GM12878 (cell line): ENCODE measurements around the gene UMAD1. TPM values are rescaled to one million over a fixed set of nuclear protein-coding genes. Genes with fewer than 3 reads are reported as not detected.

Experiments used
- ATAC-seq: fragments of 200-7000 bp; cut with Tn5 transposase; 3 replicates; pipeline ENCODE4 v1.9.1; 2020; ENCODE audit warnings: mild to moderate bottlenecking, moderate library complexity
- BruUV-seq: library from RNA; stranded (reverse); fragments of 400-500 nt; replicated peaks from 2 replicates; lab custom pipeline; 2021; lab: Mats Ljungman, UMichigan
- CTCF ChIA-PET: fragments of 300-600 bp; sonication (Branson Sonifier 250); formaldehyde crosslinking; extraction: SDS; loops from one replicate; lab custom pipeline; 2021; ENCODE audit warnings: inconsistent platforms; lab: Yijun Ruan, JAX
- POLR2A ChIA-PET: fragments of 350-600 bp; formaldehyde crosslinking; extraction: SDS; loops from one replicate; lab custom pipeline; 2021; ENCODE audit warnings: inconsistent platforms; lab: Charles Lee
- RAD21 ChIA-PET: fragments of 300-600 bp; sonication (Branson Sonifier 250); formaldehyde crosslinking; loops from one replicate; lab custom pipeline; 2023; ENCODE audit warnings: antibody characterized with exemption; ENCODE audit not compliant: unreplicated experiment; lab: Charles Lee
- SMC1A ChIA-PET: fragments of 300-600 bp; sonication (Branson Sonifier 250); formaldehyde crosslinking; loops from one replicate; lab custom pipeline; 2023; ENCODE audit not compliant: unreplicated experiment, uncharacterized antibody; lab: Charles Lee
- DNase-seq: peaks from one replicate; pipeline ENCODE4 v3.0.0-alpha.2; 2011; ENCODE audit warnings: low read depth, low spot score
- FAIRE-seq: peaks from 3 replicates; lab custom pipeline; 2011; peaks lifted over from hg19 to GRCh38; lab: Jason Lieb, UNC
- H2AFZ ChIP-seq: 2 replicates; pipeline ENCODE4 v1.6.0; 2011; ENCODE audit warnings: low read depth, low read length, control low read depth; ENCODE audit not compliant: control insufficient read depth
- H3K27ac ChIP-seq: 2 replicates; pipeline ENCODE4 v1.5.1; 2011; ENCODE audit warnings: control low read depth; ENCODE audit not compliant: control insufficient read depth, insufficient read depth
- H3K27me3 ChIP-seq, 2 experiments: replicated peaks in 1 of 2; 2 replicates each; pipeline versions ENCODE4 v1.6.0 to v1.6.1; 2011; ENCODE audit warnings: low read length in 1 of 2; ENCODE audit not compliant: control insufficient read depth in 2 of 2, insufficient read depth in 2 of 2
- H3K36me3 ChIP-seq, 2 experiments: 2 replicates each; pipeline ENCODE4 v1.5.1; 2011; ENCODE audit warnings: low read length in 1 of 2; ENCODE audit not compliant: control insufficient read depth in 2 of 2, insufficient read depth in 2 of 2
- H3K4me1 ChIP-seq: 2 replicates; pipeline ENCODE4 v1.6.1; 2011; ENCODE audit warnings: mild to moderate bottlenecking, low read length, moderate library complexity, mixed read lengths; ENCODE audit not compliant: control insufficient read depth, insufficient read depth
- H3K4me2 ChIP-seq: 2 replicates; pipeline ENCODE4 v1.6.0; 2011; ENCODE audit warnings: control low read depth; ENCODE audit not compliant: control insufficient read depth, insufficient read depth
- H3K4me3 ChIP-seq: fragments of 200-600 bp; sonication (generic); 2 replicates; pipeline ENCODE4 v1.5.1; 2016
- H3K79me2 ChIP-seq: 2 replicates; pipeline ENCODE4 v1.6.0; 2011; ENCODE audit warnings: low read length; ENCODE audit not compliant: control insufficient read depth, insufficient read depth
- H3K9ac ChIP-seq: 2 replicates; pipeline ENCODE4 v1.8.0; 2011; ENCODE audit warnings: low read length, control low read depth, mixed read lengths; ENCODE audit not compliant: control insufficient read depth, insufficient read depth
- H3K9me3 ChIP-seq: replicated peaks from 3 replicates; pipeline ENCODE4 v1.5.1; 2011; ENCODE audit warnings: mild to moderate bottlenecking, low read length; ENCODE audit not compliant: control insufficient read depth, insufficient read depth
- H4K20me1 ChIP-seq: 2 replicates; pipeline ENCODE4 v1.6.0; 2011; ENCODE audit not compliant: control insufficient read depth, insufficient read depth
- EP300 ChIP-seq, 2 experiments: fragments of 150-350 bp in 1 of 2; IDR thresholded peaks; 2 replicates each; pipeline ENCODE4 v1.6.1; 2011 to 2012; ENCODE audit warnings: low read depth in 2 of 2, low read length in 2 of 2, borderline replicate concordance in 1 of 2, improper control_type of control experiment in 1 of 2, inconsistent platforms in 1 of 2; ENCODE audit not compliant: control insufficient read depth in 1 of 2
- FOXM1 ChIP-seq: IDR thresholded peaks from 2 replicates; pipeline ENCODE4 v1.6.1; 2012; ENCODE audit warnings: low read depth, mild to moderate bottlenecking, inconsistent platforms, low read length, moderate library complexity
- JUNB ChIP-seq: IDR thresholded peaks from 2 replicates; pipeline ENCODE4 v1.6.1; 2016; ENCODE audit warnings: antibody characterized with exemption, mild to moderate bottlenecking
- JUND ChIP-seq: IDR thresholded peaks from 2 replicates; pipeline ENCODE4 v1.6.1; 2012; ENCODE audit warnings: low read depth, mild to moderate bottlenecking, low read length, improper control_type of control experiment, moderate library complexity
- KLF5 ChIP-seq: fragments of 450-650 bp; IDR thresholded peaks from 2 replicates; pipeline ENCODE4 v1.6.1; 2014; ENCODE audit warnings: mild to moderate bottlenecking; ENCODE audit not compliant: partially characterized antibody
- MTA2 ChIP-seq: fragments of 450-650 bp; IDR thresholded peaks from 2 replicates; pipeline ENCODE4 v1.6.1; 2016; ENCODE audit warnings: low read depth, mild to moderate bottlenecking, moderate library complexity
- NFYB ChIP-seq: IDR thresholded peaks from 2 replicates; pipeline ENCODE4 v1.6.1; 2011; ENCODE audit warnings: low read depth, mild to moderate bottlenecking, low read length, improper control_type of control experiment, moderate library complexity; ENCODE audit not compliant: insufficient read depth
- NKRF ChIP-seq: fragments of 450-650 bp; conservative IDR thresholded peaks from 2 replicates; pipeline ENCODE4 v1.6.1; 2017; ENCODE audit warnings: mild to moderate bottlenecking, moderate library complexity
- NR2F1 ChIP-seq: fragments of 450-650 bp; conservative IDR thresholded peaks from 2 replicates; pipeline ENCODE4 v1.6.1; 2017; ENCODE audit warnings: mild to moderate bottlenecking
- POLR2A ChIP-seq: IDR thresholded peaks from 2 replicates; pipeline ENCODE4 v1.6.1; 2011; ENCODE audit warnings: low read depth, mild to moderate bottlenecking, low read length
- POU2F2 ChIP-seq: IDR thresholded peaks from 3 replicates; pipeline ENCODE4 v1.6.1; 2011; ENCODE audit warnings: low read depth, mild to moderate bottlenecking, low read length, borderline replicate concordance
- SMC3 ChIP-seq: IDR thresholded peaks from 2 replicates; pipeline ENCODE4 v1.6.1; 2011; ENCODE audit warnings: low read length, improper control_type of control experiment, borderline replicate concordance
- SP1 ChIP-seq: IDR thresholded peaks from one replicate; pipeline ENCODE4 v1.6.1; 2011; ENCODE audit warnings: low read depth, low read length
- SRF ChIP-seq, 2 experiments: IDR thresholded peaks; 2 replicates each; pipeline ENCODE4 v1.6.1; 2011; ENCODE audit warnings: low read depth in 2 of 2, low read length in 2 of 2, mild to moderate bottlenecking in 1 of 2, moderate library complexity in 1 of 2
- TAF1 ChIP-seq: IDR thresholded peaks from 2 replicates; pipeline ENCODE4 v1.6.1; 2011; ENCODE audit warnings: mild to moderate bottlenecking, low read depth, low read length, borderline replicate concordance
- WGBS: methylation state at CpG from one replicate; pipeline ENCODE4 v1.1.6; 2016; ENCODE audit warnings: low lambda C conversion rate; ENCODE audit not compliant: insufficient replicate concordance, insufficient coverage; ENCODE audit errors: missing lambda C conversion rate; 5-methylcytosine and 5-hydroxymethylcytosine counted together
- in situ Hi-C: fragments of 300-500 bp; cut with MboI; formaldehyde crosslinking; loops from 9 replicates; pipeline ENCODE4 v1.14.3; 2018; ENCODE audit warnings: mixed read lengths
- intact Hi-C: fragments of 100-400 bp; cut with micrococcal nuclease; formaldehyde crosslinking; loops from one replicate; pipeline ENCODE4 v1.14.2; 2022; ENCODE audit not compliant: unreplicated experiment
- polyA plus RNA-seq, 11 experiments: library from polyadenylated mRNA; depleted of rRNA in 4 of 11; unstranded in 6 of 11; stranded (reverse) in 5 of 11; fragments of >200 nt; fragmentation: Nextera tagmentation in 4 of 11; fragmentation: Illumina TruSeq in 1 of 11; extraction: Ambion mirVana in 4 of 11; extraction: Trizol in 1 of 11; gene quantifications; 1 replicate in 1 of 11; 2 replicates in 10 of 11; pipeline versions ENCODE4 v1.2.1 to v1.2.3, GENCODE V29; 2011 to 2016; ENCODE audit warnings: inconsistent platforms in 2 of 11, missing spikeins in 2 of 11, low read depth in 1 of 11
- total RNA-seq, 4 experiments: library from RNA; depleted of rRNA in 3 of 4; stranded (reverse); fragments of >200 nt in 3 of 4; fragmentation: Illumina TruSeq in 1 of 4; extraction: Trizol in 1 of 4; gene quantifications; 2 replicates each; pipeline versions ENCODE4 v1.2.1 to v1.2.3, GENCODE V29; 2013 to 2021
- TF ChIP-seq, protein P1 (sequence below): fragments of 450-650 bp; IDR thresholded peaks from 2 replicates; pipeline ENCODE4 v1.6.1; 2016; ENCODE audit warnings: mild to moderate bottlenecking
- TF ChIP-seq, protein P2 (sequence below): fragments of 450-650 bp; IDR thresholded peaks from 2 replicates; pipeline ENCODE4 v1.6.1; 2016; ENCODE audit warnings: mild to moderate bottlenecking, moderate library complexity, borderline replicate concordance

UMAD1 gene
- total and polyA plus RNA-seq, 10 of the 15 experiments (the other 5 are each of a cell fraction or from before 2014, with no cell fraction given): 6.0 to 28.6 (median 9.3) TPM

- no peak for TF ChIP-seq NKRF
- no peak for TF ChIP-seq POLR2A
- TF ChIP-seq MTA2: no peak
Observed at GRCh38 chr7:7798510-7798909, 158.0 kb downstream of the UMAD1 start (continued).

GRCh38 chr7:7799138-7799537 lies 158.6 kb downstream of the UMAD1 start:
- DNase-seq (no peak), ATAC-seq (no peak), FAIRE-seq (no peak)
- no peaks in the 10 kb centered on the region for H4K20me1 ChIP-seq
- intact Hi-C loops (no loop called here), in situ Hi-C loops (no loop called here)
- H3K4me2 ChIP-seq: no peak overlapping the region
- ChIA-PET CTCF (no interaction called here), POLR2A (no interaction called here), SMC1A (interaction anchor here (1.2 to 2.4 kb wide), 2 partner anchors 16 to 22 kb away, joined by 4 to 10 read pairs; no protein-coding TSS in a partner anchor), RAD21 (interaction anchor here (1.9 kb wide), 1 partner anchor 35 kb away, joined by 4 read pairs; no protein-coding TSS in a partner anchor)
- no TSS peak for BruUV-seq
- no peaks in the 10 kb centered on the region for H3K36me3 ChIP-seq
- H3K4me3 ChIP-seq: no peak overlapping the region
- H2AFZ ChIP-seq: no peak overlapping the region
- no peak overlapping the region for H3K27ac ChIP-seq
- no peaks in the 10 kb centered on the region for H3K4me1 ChIP-seq
- no peak overlapping the region for H3K9ac ChIP-seq
- no peaks in the 10 kb centered on the region for H3K27me3 ChIP-seq
- H3K9me3 ChIP-seq: no peaks in the 10 kb centered on the region; the same call in 2 of the 3 replicates
- no peaks in the 10 kb centered on the region for H3K79me2 ChIP-seq
- WGBS: 94% methylated on average over 4 of the region's 4 CpGs
- TF ChIP-seq SRF (IDR thresholded peaks at IDR 0.05; ENCODE audit: low read depth in 2 of 2, low read length in 2 of 2) (no peak), TAF1 (no peak), JUNB (no peak), POU2F2 (no peak), SP1 (no peak), FOXM1 (no peak), EP300 (IDR thresholded peaks at IDR 0.05; ENCODE audit: borderline replicate concordance in 1 of 2, control insufficient read depth in 1 of 2, low read depth in 2 of 2, low read length in 2 of 2) (no peak), NFYB (no peak), KLF5 (no peak), SMC3 (no peak), NR2F1 (no peak), POLR2A (no peak), JUND (no peak)
- TF ChIP-seq, protein P1, sequence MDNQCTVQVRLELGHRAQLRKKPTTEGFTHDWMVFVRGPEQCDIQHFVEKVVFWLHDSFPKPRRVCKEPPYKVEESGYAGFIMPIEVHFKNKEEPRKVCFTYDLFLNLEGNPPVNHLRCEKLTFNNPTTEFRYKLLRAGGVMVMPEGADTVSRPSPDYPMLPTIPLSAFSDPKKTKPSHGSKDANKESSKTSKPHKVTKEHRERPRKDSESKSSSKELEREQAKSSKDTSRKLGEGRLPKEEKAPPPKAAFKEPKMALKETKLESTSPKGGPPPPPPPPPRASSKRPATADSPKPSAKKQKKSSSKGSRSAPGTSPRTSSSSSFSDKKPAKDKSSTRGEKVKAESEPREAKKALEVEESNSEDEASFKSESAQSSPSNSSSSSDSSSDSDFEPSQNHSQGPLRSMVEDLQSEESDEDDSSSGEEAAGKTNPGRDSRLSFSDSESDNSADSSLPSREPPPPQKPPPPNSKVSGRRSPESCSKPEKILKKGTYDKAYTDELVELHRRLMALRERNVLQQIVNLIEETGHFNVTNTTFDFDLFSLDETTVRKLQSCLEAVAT: no peak
- TF ChIP-seq, protein P2, sequence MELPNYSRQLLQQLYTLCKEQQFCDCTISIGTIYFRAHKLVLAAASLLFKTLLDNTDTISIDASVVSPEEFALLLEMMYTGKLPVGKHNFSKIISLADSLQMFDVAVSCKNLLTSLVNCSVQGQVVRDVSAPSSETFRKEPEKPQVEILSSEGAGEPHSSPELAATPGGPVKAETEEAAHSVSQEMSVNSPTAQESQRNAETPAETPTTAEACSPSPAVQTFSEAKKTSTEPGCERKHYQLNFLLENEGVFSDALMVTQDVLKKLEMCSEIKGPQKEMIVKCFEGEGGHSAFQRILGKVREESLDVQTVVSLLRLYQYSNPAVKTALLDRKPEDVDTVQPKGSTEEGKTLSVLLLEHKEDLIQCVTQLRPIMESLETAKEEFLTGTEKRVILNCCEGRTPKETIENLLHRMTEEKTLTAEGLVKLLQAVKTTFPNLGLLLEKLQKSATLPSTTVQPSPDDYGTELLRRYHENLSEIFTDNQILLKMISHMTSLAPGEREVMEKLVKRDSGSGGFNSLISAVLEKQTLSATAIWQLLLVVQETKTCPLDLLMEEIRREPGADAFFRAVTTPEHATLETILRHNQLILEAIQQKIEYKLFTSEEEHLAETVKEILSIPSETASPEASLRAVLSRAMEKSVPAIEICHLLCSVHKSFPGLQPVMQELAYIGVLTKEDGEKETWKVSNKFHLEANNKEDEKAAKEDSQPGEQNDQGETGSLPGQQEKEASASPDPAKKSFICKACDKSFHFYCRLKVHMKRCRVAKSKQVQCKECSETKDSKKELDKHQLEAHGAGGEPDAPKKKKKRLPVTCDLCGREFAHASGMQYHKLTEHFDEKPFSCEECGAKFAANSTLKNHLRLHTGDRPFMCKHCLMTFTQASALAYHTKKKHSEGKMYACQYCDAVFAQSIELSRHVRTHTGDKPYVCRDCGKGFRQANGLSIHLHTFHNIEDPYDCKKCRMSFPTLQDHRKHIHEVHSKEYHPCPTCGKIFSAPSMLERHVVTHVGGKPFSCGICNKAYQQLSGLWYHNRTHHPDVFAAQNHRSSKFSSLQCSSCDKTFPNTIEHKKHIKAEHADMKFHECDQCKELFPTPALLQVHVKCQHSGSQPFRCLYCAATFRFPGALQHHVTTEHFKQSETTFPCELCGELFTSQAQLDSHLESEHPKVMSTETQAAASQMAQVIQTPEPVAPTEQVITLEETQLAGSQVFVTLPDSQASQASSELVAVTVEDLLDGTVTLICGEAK: no peak
